IPS DF 4.7 (cell line): Measurements from ENCODE around the gene CAMK2B.

Source experiments
- DNase-seq: peaks from one replicate; pipeline ENCODE4 v3.0.0-alpha.2; 2013; ENCODE audit warnings: low spot score; ENCODE audit errors: extremely low read depth

Gene CAMK2B

DNA sequence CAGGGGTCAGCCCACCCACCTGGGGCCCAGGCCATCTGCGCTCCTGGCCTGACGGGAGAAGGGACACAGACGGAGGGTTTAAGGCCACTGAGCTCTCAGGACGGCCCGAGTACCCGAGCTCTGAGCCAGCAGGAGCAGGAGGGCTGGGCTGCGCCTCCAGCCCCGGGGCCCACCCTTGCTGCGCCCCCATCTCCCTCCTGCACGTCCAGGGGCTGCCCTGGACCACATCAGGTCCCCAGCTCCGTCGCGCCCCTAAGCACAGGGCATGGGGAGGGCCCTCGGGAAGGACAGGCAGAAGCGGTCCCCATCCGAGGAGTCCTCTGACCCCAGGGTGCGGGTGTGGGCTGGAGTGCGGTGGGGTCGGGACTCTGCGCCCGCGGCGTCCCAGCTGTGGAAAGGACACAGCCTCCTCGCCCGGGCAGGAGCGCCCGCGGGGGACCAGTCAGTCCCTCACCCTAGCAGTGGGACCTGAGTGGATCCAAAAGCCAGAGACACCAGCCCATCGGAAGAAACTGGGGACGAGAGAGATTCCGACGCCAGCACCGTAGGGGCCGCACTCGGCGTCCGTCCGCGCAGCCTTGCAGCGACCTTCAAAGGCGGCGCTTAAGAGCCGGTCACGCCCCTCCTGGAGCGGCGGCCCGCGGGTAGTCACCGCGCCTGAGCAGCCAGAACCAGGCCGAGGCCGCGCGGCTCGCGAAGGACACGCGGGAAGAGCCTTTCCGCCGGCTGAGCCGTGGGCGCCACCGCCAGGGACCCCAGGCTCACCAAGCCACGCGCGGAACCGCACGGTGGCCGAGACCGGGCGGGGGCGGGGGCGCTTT, 15.9 kb downstream of the CAMK2B start:
- no peak for DNase-seq

DNA sequence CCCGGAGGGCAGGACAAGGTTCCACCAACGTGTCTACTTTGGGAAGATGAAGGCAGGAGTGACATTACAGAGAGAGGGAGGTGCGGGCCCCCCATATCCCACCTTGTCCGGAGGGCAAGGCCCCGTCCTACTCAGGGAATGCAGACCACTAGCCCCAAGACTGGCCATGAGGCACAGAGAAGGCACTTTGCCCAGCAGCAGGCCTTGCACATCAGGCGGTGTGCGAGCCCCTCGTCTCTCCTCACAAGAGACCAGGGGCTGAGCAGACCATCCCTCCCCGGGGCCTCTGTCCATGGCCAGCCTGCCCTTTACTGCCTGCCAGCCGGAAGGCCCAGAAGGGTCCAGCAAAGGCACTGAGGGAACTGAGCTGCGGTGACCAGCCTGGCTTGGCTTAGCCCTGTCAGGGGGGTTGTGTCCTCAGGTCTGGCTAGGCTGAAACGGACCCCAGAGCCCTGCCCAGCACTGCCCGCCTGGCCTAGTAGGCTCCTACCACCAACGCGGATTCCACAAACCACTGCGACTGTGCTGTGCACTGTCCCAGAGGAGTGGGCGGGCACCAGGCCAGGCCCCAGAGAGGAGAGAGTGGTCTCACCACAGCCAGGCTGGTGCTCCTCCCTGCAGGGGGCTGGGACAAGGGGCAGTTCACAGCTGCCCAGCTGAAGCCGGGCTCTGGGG, 16.7 kb downstream of the CAMK2B start:
- DNase-seq = no peak

DNA sequence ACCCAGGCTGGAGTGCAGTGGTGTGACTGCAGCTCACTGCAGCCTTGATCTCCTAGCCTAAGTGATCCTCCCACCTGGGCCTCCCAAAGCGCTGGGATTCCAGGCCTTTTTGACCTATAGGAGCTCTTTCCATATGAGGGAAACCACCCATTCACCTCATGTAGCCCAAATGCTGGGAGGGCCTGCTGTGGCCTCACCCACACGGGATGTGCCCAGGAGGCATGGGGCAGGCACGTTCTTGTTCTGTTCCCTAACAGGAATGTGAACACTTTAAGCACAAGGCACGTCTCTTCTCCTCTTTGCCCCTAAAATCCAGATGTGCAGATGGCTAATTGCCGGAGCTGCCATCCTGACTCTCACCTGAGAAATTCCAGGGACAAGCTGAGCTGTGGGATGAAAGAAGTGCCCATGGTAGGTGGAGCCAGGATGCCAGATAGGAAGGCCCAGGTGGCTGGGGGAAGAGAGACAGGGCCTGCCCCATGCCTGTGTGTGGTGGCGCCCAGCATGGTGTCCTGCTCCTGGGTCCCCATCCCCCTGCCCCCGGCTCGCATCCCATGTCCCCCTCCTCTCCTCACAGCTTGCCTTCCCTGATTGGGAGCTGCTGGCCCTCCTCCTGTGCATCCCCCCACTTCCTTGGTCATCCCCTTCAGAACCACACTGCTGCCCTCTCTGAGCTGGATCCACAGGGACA, 17.3 kb downstream of the CAMK2B start:
- no peak for DNase-seq

DNA sequence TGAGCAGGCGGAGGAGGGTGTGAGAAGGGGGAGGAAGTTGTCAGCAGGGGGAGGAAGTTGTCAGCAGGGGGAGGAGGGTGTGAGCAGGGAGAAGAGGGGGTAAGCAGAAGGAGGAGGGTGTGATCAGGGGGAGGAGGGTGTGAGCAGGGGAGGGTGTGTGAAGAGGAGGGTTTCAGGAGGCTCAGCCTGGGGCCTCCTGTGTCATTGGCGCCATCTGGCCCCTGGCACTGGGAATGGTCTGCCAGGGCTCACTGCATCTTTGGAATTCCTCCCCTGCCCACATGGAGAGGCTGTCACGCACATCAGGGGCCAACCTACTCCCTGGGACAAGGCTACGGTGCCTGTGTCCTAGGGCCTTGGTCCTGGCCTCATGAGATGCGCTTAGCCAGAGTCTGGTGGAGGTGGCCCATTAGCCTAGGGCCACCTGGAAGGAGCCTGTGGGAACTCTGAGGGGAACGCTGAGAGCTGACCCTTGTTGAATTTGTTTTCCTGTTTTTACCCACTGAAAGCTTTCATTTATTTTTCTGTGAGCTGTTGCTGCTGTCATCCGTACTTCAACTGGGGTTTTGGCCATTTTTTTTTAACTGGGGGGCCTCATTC, 18.0 kb downstream of the CAMK2B start:
- no peak for DNase-seq

DNA sequence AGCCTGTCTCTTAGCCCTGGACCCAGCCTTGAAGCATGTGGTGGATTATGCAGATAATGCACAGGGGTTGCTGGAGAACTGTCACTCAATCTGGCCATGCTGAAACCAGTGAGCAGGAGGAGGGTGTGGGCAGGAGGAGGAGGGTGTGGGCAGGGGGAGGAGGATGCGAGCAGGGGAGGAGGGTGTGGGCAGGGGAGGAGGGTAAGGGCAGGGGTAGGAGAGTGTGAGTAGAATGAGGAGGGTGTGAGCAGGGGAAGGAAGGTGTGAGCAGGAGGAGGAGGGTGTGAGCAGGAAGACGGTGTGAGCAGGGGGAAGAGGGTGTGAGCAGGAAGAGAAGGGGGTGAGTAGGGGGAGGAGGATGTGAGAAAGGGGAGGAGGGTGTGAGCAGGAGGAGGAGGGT, 18.8 kb downstream of the CAMK2B start:
- no peak for DNase-seq

DNA sequence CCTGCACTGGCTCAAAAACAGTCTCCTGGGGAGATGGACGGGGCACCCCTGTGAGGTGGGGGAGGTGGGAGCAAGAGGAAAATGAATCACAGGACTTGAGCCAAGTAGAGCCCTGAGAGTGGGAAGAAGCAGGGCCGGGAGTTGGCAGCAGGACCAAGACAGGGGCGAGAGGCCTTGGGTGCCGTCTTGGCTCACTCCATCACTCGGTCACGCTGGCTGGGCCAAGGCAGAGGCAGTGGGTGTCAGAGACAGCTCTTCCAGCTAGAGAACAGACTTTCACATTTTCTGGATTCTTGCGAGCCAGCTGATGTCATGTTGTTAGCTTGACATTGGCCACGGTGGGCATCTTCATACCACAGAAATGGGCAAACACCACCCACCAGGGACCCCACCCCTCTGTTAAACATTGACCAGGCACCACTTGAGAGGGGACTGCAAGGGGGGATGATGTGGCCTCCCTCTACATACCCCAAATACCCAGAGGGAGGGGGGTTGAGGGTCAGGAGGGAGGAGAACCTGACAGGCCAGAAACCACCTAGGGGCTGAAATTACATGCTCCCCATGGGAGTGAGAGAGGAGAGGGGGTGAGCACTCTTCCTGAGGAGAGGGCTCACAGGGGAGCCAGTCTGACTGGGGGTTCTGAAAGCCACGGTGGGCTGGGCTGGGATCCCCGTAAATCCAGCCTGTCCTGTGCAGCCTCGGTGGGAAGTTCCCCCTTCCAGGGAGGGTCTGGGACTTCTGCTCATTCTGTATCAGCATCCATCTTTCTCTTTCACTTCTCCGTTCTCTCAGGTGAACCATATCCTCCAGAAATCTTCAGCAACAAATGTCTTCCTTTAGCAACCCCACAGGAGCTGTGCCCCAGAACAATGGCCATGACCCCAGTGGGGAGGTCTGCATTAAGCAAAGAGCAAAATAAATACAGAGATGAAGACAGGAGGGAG, 19.6 kb downstream of the CAMK2B start:
- DNase-seq = no peak

DNA sequence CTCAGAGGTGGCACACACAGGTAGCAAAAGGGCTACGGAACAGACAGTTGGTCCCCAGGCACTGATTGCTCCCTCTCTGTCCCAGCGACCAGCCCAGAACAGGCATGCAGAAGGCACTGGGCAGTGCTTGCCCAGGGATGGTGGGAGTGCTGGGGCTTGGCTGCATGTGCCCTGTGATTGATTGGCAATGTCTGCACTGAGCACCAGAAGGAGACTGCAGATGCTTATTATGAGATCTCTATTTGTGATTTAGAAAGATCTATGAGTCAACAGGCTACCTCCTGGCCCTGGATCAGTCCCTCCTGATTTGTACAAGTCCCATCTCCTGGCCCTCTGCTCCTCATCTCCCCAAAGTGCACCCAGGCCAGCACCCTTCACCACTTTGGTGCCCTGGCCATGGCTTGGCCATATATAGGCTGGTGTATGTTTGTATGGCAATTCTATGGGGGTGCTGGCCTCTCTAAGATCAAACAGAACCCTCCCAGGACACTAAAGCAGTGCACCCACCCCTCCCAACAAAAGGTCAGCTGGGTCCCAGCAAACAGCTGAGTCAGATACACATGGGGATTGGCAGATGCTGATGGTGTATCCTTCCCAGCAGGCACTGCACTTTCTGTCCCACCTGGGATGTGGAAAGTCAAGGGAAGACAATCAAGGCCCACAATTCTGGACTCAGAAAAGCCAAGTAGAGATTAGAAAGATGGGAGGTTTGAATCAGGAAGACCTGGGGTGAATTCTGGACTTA, 30.9 kb downstream of the CAMK2B start:
- DNase-seq = no peak

DNA sequence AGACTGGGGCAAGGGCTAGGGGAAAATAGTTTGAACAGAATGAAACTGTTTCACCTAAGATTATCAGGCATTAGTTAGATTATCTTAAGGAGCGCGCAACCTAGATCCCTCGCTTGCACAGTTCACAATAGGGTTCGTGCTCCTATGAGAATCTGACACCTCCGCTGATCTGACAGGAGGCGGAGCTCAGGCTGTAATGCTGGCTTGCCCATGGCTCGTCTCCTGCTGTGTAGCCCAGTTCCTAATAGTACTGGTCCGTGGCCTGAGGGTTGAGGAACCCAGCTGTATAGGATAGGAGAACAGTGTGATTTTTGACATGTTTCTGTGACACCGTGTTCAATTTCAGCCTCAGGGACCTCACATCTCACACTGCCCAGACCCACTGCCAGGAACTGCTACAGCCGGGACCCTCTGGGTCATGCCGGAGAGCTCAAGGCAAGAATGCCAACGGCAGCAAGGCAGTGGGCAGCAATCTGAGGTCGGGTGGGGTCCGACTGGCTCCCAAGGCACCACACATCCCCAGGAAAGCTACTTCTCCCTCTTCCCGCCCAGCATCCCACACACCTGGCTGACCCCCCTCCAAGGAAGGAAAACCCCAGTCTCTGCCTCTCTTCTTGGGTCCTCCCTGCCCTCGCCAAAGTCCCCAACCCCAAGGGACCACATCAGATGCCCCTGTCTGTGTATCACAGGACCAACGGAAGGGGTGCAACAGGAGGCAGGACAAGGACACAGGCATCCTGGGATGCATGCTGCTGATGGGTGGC, 31.7 kb downstream of the CAMK2B start:
- DNase-seq = no peak

DNA sequence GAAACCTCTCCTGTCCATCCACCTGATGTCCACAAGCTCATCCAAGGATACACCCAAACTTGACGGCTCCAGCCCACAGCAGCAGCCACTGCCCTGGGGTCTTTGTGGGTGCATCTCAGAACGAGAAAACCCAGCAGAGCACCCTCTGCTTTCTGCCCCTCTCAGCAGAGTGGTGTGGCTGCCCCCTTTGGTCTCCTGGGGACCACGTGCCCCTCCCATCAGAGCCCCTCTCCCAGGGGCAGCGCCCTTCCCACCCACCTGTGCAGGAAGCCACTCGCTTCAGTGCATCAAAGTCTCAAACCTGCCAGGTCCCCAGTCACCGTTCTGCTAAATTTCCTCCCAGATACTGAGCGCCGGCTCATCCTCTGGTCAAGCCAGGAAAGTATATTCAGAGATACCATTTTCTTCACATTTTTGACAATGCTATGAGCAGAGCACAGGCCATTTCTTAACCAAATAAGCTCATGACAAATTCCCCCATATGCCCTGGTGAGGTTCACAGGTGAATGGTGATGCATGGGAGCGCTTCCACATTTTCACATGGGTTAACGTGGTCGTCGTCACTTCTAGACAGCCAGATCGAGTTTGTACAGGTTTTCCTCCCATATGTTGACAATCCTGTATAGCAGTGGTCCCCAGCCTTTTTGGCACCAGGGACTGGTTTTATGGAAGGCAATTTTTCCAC, 32.4 kb downstream of the CAMK2B start:
- no peak for DNase-seq

DNA sequence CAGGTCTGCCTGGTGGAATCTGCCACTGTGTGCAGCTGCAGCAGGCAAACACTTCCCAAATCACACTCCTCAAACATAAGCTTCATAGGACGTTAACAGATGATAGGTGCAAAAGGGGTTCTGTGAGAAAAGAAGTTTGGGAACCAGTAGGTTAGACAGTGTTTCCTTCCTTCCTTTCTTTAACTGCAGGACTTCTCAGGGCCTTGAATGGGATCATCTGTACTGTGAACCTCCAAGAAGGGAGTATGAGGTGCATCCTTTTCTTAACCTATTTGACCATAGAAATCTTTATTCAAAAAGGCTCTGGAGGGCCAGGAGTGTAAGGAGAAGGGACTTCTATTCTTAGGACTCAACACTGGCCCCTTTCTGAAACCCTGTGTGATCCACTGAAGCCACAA, 33.0 kb downstream of the CAMK2B start:
- no peak for DNase-seq

DNA sequence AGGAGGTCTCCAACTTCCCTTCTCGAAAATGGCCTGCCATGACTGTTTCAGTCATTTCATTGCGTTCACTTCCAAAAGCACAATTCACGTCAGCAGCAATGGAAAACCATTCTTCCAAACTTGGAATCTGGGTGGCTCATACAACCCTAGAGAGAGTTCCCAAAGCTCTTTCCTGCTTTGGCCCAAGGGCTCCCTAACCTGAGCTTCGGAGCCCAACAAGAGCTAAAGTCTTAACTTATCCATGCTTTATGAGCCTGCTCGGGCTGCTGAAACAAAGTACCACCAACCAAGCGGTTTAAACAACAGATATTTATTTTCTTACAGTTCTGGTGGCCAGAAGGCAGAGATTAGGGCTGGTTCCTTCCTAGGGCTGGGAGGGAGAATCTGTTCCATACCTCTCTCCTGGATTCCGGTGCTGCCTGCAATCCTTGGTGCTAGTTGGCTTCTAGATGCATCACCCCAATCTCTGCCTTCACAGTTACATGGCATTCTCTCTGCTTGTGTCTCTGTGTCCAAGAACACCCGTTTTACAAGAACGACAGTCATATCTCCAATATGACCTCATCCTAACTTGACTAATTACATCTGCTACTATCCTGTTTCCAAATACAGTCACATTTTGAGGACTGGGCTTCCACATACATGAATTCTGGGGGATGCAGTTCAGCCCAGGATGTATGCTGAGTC, 33.5 kb downstream of the CAMK2B start:
- no peak for DNase-seq

DNA sequence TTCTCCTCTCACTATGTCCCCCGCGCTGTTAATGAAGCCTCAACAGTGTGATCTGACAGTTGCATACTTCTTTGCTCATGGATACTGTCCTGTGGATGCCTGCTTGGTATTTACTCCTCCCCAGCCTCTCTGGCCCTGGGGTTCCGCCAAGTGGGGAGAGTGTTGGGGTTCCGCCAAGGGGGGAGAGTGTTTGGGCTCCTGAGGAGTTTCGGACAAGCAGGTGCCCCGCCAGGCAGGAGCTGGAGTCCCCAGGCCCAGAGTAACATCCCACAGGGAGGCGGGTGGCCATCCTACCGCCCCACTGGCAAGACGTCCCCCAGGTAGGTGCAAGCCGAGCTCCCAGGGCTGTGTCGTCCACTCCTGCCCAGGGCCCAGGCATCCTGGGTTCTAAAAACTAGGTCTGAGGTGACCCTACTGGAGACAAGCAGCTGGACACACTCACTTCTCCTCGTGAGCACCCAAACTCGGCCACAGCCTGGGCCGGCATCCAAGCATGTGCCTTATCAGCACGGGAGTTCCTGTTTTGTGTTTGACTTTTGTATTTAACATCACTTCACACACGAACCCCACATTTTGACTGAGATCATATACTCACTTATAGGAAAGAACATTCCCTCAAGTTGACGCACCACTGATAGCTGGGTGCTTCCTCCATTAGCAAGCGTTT, 34.2 kb downstream of the CAMK2B start:
- DNase-seq = no peak

DNA sequence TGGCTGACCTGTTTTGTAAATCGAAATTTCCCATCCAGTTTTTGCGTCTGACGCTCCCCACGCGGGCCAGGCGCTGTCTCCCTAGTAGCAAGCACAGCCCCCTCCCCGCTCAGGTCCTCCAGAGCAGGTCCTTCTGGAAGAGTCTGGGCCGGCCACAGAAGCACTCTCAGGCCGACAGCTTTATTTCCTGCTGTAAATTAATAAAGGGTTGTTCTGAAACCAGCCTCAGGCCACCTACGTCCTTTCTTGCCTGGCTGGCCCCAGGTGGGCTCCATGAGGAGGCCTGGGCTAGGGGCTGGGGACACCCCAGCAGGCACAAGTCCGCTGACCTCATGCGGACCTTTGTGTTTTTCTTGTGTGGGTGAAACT, 35.2 kb downstream of the CAMK2B start:
- DNase-seq = no peak

DNA sequence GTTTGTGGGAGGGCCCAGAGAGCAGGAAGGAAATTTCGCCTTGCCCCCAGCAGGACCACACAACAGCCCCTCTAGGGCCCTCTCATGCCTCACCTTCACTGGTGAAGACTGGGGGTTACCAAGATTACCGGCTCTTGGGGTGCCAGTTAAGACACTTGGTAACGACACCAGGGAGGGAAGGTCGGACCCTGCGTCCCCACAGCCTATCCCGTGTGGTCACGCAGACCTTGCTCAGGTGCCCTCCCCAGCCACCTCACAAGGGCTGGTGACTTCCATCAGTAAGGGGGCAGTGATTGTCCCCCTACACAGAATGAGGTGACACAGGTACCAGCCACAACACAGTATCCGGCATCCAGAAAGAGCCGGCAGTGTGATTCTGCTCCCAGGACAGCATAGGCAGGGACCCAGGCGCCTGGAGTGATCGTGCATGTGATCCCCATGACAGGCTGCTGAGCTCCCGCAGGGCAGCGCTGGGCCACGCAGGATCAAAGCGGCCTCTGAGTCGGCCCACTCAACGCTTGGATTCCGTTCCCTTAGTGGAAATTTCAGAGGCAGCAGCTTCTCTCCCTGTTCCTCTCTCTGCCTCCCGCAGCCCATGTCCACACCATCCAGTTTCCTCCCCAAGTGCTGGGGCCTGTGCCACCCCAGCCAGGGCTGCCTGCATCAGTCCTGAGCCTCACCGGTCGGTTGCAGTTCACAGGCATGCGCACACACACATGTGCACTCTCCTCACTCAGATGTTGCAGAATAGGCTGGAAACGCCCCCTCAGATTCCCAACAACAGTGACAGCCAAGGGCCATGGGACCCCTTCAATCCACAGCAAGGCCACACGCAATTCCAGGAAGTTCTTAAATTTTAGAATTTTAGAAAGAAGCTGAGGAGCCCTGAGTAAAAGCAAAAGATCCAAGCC, 35.8 kb downstream of the CAMK2B start:
- DNase-seq = no peak

DNA sequence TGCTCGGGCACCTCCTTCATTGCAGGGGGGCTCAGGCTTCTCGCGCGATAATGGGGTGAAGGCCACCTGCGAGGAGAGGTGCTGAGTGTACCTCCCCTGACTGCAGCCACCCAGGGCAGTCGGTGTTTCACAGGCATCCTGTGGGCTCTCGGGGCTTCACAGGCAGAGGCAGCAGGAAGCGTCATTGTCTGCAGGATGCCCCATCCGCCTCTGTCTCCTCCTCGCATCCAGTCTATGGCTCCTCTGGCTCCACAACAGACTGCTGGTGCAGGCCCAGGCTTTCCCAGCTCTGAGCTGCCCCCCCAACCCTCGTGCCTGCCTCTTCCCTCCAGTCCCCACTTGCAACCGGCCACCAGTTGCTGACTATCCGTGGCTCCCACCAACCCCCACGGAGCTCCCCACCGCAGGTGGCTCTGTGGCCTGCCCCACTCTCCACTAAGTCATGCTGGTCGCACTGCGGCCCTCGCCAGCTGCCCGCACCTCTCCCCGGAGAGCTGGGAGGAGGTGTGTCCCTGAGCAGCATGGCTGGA, 36.5 kb downstream of the CAMK2B start:
- DNase-seq = no peak

DNA sequence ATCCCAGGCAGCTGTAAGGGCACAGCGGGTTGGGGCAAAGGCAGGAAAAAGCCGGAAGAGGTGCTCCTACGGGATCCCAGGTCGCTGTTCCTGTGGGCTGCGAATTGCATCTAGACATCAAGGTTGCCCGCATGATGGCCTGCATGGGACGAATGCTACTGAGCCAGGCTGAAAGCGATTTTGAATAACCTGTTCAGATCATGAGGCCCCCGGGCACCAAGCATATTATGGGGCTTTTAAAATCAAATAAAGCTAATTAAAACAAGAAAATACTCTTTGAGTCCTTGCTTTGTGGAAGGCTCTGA, 37.1 kb downstream of the CAMK2B start:
- no peak for DNase-seq
